ENCODE results near the gene RTEL1. TPM values are rescaled to one million over a fixed set of nuclear protein-coding genes. Genes with fewer than 3 reads are reported as not detected.
A peak's percentile ranks its signal among the peaks of the same experiment; 100 is the strongest.

The RTEL1 gene
- polyA plus RNA-seq, 1 of the 3 experiments (the other 2 are of a cell fraction) = 9.9 TPM

DNA sequence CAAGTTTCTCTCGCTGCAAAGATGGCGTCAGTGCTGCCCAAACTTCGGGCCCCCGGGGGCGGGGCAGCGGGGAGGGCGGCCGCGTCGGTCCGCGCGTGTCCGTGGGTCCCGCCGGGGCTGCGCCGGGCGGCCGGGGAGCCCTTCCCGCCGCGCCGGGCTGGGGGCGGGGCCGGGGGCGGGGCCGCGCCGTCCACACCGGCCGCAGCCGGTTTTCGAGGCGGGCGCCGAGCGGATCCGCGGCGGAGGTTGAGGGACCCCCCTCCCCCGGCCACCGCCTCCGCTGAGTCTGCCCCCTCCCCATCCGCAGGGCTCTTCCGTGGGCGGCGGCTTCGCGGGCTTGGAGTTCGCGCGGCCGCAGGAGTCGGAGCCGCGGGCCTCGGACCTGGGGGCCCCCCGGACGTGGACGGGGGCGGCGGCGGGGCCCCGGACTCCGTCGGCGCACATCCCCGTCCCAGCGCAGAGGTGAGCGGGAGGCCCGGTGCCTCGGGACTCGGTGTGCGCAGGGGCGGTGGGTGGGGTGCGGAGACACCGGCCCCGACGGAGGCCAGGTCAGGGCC lies 82.0 kb downstream of the RTEL1 start:
- peak; percentile 87 for DNase-seq
- H3K4me1 ChIP-seq (ENCODE audit: control insufficient read depth in 1 of 2, insufficient read depth in 2 of 2, low read depth in 1 of 2, low read length in 1 of 2) = peaks cover 0 to 14% of the 10 kb centered on the region in 2 experiments; a peak in 1 of 4 replicates
- no peaks in the 10 kb centered on the region for H3K27me3 ChIP-seq (ENCODE audit: insufficient read depth)
- POLR2A ChIA-PET = interaction anchor here (0.6 to 1.3 kb wide), 6 partner anchors 10 to 240 kb away, joined by 3 to 7 read pairs (median 4); partner anchors contain the start of genes RTEL1 and TPD52L2
- no peaks in the 10 kb centered on the region for H3K9me2 ChIP-seq
- peaks cover 16% of the 10 kb centered on the region for H4K20me1 ChIP-seq (ENCODE audit: insufficient read depth)
- peak overlapping the region; percentile 81 to 95 for H3K4me3 ChIP-seq (ENCODE audit: low read depth in 2 of 2, low read length in 1 of 2)
- no peaks in the 10 kb centered on the region for H3K9me3 ChIP-seq
- peaks cover 15 to 32% of the 10 kb centered on the region in 2 experiments for H3K36me3 ChIP-seq (replicated peaks in 1 of 2; ENCODE audit: control insufficient read depth in 1 of 2, insufficient read depth in 2 of 2, low read length in 1 of 2)
- no peak overlapping the region for H2AFZ ChIP-seq (ENCODE audit: low read depth)
- 20% methylated on average over 1 of the region's 80 CpGs for WGBS (ENCODE audit: low lambda C conversion rate)
- H3K79me2 ChIP-seq (ENCODE audit: insufficient read depth) = peaks cover 18% of the 10 kb centered on the region
- TF ChIP-seq FOSL2 (IDR thresholded peaks at IDR 0.05; ENCODE audit: borderline replicate concordance, low read depth) (no peak), TAF1 (IDR thresholded peaks at IDR 0.05; ENCODE audit: borderline replicate concordance, low read depth, low read length) (0 out of 2 replicates have a peak, but pooled peaks have one; percentile 22), NRF1 (IDR thresholded peaks at IDR 0.05; ENCODE audit: low read depth, low read length) (0 out of 2 replicates have a peak, but pooled peaks have one; percentile 25), GATA2 (CRISPR knock-in tag; IDR thresholded peaks at IDR 0.05) (no peak)
- H3K9ac ChIP-seq = peak overlapping the region; percentile 92
- CTCF ChIA-PET = interaction anchor here (0.8 to 1.7 kb wide), 5 partner anchors 9 to 202 kb away, joined by 3 to 9 read pairs (median 3); no protein-coding TSS in a partner anchor
- H3K27ac ChIP-seq (ENCODE audit: low read depth in 2 of 2, low read length in 1 of 2) = peak overlapping the region; percentile 72 to 96
- peaks cover 17% of the 10 kb centered on the region for H3F3A ChIP-seq (replicated peaks; ENCODE audit: insufficient read depth)
- peak overlapping the region; percentile 98 for H3K4me2 ChIP-seq

DNA sequence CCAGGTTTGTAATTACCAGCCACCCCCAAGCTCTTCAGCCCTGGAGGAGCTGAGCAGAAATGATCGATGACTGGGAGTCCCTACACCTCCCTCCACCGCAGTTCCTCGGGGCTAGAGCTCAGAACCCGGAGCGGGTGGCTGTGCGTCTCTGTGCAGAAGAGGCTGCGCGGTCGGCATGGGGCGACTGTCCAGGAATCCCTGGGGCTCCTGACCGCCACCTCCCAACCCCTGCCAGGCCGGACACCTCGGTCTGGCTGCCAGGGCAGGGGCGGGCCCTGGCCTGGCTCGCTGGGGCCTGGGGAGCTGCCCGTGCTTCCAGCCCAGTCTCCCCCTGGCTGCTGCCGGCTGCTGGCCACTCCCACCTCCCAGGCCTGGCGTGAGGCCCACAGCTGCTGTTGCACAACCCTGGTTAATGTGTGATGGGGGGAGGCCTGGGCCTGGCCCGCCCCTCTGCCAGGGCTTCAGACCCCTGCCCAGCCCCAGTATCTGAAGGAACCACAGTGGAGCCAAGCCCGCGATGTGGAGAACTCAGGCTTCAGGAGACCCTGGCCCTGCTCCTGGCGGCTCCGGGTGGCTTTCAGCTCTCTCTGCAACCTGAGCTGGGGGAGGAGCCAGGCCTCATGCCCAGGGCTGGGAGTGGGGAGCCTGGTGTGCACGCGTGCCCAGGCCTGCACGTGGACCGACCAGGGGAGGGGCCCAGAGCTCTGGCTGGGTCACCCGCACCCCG lies 82.7 kb downstream of the RTEL1 start:
- DNase-seq = peak; percentile 95
- no peak overlapping the region for H2AFZ ChIP-seq (ENCODE audit: low read depth)
- peaks cover 0 to 14% of the 10 kb centered on the region in 2 experiments; a peak in 1 of 4 replicates for H3K4me1 ChIP-seq (ENCODE audit: control insufficient read depth in 1 of 2, insufficient read depth in 2 of 2, low read depth in 1 of 2, low read length in 1 of 2)
- H3K36me3 ChIP-seq (replicated peaks in 1 of 2; ENCODE audit: control insufficient read depth in 1 of 2, insufficient read depth in 2 of 2, low read length in 1 of 2) = peaks cover 15 to 26% of the 10 kb centered on the region in 2 experiments
- peak overlapping the region; percentile 81 to 95 for H3K4me3 ChIP-seq (ENCODE audit: low read depth in 2 of 2, low read length in 1 of 2)
- H4K20me1 ChIP-seq (ENCODE audit: insufficient read depth) = peaks cover 16% of the 10 kb centered on the region
- peaks cover 18% of the 10 kb centered on the region for H3K79me2 ChIP-seq (ENCODE audit: insufficient read depth)
- 20% methylated on average over 1 of the region's 29 CpGs for WGBS (ENCODE audit: low lambda C conversion rate)
- peaks cover 17% of the 10 kb centered on the region for H3F3A ChIP-seq (replicated peaks; ENCODE audit: insufficient read depth)
- H3K4me2 ChIP-seq = peak overlapping the region; percentile 98
- H3K9me2 ChIP-seq = no peaks in the 10 kb centered on the region
- no peaks in the 10 kb centered on the region for H3K9me3 ChIP-seq
- peak overlapping the region; percentile 72 to 96 for H3K27ac ChIP-seq (ENCODE audit: low read depth in 2 of 2, low read length in 1 of 2)
- ChIA-PET POLR2A (interaction anchor here (0.6 to 1.9 kb wide), 7 partner anchors 9 to 240 kb away, joined by 3 to 7 read pairs (median 5); partner anchors contain the start of genes ARFRP1, RTEL1, TPD52L2 and ZGPAT), CTCF (interaction anchor here (0.8 to 1.7 kb wide), 8 partner anchors 8 to 233 kb away, joined by 3 to 9 read pairs (median 3); no protein-coding TSS in a partner anchor)
- peak overlapping the region; percentile 92 for H3K9ac ChIP-seq
- H3K27me3 ChIP-seq (ENCODE audit: insufficient read depth) = no peaks in the 10 kb centered on the region
- TF ChIP-seq TAF1 (IDR thresholded peaks at IDR 0.05; ENCODE audit: borderline replicate concordance, low read depth, low read length) = no peak
- TF ChIP-seq, protein P1, sequence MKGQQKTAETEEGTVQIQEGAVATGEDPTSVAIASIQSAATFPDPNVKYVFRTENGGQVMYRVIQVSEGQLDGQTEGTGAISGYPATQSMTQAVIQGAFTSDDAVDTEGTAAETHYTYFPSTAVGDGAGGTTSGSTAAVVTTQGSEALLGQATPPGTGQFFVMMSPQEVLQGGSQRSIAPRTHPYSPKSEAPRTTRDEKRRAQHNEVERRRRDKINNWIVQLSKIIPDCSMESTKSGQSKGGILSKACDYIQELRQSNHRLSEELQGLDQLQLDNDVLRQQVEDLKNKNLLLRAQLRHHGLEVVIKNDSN (IDR thresholded peaks at IDR 0.05; ENCODE audit: borderline replicate concordance, low read depth) = peak; percentile 69; the same call in 1 of the 2 replicates
- TF ChIP-seq, protein P2, sequence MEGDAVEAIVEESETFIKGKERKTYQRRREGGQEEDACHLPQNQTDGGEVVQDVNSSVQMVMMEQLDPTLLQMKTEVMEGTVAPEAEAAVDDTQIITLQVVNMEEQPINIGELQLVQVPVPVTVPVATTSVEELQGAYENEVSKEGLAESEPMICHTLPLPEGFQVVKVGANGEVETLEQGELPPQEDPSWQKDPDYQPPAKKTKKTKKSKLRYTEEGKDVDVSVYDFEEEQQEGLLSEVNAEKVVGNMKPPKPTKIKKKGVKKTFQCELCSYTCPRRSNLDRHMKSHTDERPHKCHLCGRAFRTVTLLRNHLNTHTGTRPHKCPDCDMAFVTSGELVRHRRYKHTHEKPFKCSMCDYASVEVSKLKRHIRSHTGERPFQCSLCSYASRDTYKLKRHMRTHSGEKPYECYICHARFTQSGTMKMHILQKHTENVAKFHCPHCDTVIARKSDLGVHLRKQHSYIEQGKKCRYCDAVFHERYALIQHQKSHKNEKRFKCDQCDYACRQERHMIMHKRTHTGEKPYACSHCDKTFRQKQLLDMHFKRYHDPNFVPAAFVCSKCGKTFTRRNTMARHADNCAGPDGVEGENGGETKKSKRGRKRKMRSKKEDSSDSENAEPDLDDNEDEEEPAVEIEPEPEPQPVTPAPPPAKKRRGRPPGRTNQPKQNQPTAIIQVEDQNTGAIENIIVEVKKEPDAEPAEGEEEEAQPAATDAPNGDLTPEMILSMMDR (IDR thresholded peaks at IDR 0.05) = no peak
- no peak for TF ChIP-seq RXRA (IDR thresholded peaks at IDR 0.05; ENCODE audit: borderline replicate concordance, low read depth)
- peak; percentile 93 for TF ChIP-seq MXI1 (IDR thresholded peaks at IDR 0.05; ENCODE audit: low read depth, low read length)
- no peak for TF ChIP-seq NRF1 (IDR thresholded peaks at IDR 0.05; ENCODE audit: low read depth, low read length)
- TF ChIP-seq, protein P3, sequence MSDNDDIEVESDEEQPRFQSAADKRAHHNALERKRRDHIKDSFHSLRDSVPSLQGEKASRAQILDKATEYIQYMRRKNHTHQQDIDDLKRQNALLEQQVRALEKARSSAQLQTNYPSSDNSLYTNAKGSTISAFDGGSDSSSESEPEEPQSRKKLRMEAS (IDR thresholded peaks at IDR 0.05; ENCODE audit: low read depth) = peak; percentile 95
- TF ChIP-seq EZH2phosphoT487 (IDR thresholded peaks at IDR 0.05; ENCODE audit: borderline replicate concordance, low read depth) = no peak
- TF ChIP-seq, protein P4, sequence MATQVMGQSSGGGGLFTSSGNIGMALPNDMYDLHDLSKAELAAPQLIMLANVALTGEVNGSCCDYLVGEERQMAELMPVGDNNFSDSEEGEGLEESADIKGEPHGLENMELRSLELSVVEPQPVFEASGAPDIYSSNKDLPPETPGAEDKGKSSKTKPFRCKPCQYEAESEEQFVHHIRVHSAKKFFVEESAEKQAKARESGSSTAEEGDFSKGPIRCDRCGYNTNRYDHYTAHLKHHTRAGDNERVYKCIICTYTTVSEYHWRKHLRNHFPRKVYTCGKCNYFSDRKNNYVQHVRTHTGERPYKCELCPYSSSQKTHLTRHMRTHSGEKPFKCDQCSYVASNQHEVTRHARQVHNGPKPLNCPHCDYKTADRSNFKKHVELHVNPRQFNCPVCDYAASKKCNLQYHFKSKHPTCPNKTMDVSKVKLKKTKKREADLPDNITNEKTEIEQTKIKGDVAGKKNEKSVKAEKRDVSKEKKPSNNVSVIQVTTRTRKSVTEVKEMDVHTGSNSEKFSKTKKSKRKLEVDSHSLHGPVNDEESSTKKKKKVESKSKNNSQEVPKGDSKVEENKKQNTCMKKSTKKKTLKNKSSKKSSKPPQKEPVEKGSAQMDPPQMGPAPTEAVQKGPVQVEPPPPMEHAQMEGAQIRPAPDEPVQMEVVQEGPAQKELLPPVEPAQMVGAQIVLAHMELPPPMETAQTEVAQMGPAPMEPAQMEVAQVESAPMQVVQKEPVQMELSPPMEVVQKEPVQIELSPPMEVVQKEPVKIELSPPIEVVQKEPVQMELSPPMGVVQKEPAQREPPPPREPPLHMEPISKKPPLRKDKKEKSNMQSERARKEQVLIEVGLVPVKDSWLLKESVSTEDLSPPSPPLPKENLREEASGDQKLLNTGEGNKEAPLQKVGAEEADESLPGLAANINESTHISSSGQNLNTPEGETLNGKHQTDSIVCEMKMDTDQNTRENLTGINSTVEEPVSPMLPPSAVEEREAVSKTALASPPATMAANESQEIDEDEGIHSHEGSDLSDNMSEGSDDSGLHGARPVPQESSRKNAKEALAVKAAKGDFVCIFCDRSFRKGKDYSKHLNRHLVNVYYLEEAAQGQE (IDR thresholded peaks at IDR 0.05; ENCODE audit: low read depth, low read length) = no peak
- TF ChIP-seq, protein P5, sequence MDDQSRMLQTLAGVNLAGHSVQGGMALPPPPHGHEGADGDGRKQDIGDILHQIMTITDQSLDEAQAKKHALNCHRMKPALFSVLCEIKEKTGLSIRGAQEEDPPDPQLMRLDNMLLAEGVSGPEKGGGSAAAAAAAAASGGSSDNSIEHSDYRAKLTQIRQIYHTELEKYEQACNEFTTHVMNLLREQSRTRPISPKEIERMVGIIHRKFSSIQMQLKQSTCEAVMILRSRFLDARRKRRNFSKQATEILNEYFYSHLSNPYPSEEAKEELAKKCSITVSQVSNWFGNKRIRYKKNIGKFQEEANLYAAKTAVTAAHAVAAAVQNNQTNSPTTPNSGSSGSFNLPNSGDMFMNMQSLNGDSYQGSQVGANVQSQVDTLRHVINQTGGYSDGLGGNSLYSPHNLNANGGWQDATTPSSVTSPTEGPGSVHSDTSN (IDR thresholded peaks at IDR 0.05) = peak; percentile 34; the same call in 1 of the 2 replicates
- TF ChIP-seq ELF1 (IDR thresholded peaks at IDR 0.05) = no peak
- TF ChIP-seq YY1 (IDR thresholded peaks at IDR 0.05; ENCODE audit: low read depth) = no peak
- 0 out of 2 replicates have a peak, but pooled peaks have one; percentile 29 for TF ChIP-seq POLR2AphosphoS5 (IDR thresholded peaks at IDR 0.05; ENCODE audit: low read depth, low read length)
- TF ChIP-seq FOXJ3 (CRISPR knock-in tag; IDR thresholded peaks at IDR 0.05) = no peak; the same call in 1 of the 2 replicates

All from SK-N-SH (cell line).